Gastroesophageal sphincter (tissue), 4 donors: ENCODE data around the gene HBP1. TPM values are rescaled to one million over a fixed set of nuclear protein-coding genes. Genes with fewer than 3 reads are reported as not detected.
"Not testable (repeated sequence)": the region's sequence is repeated elsewhere in the genome, so short reads cannot be mapped to it uniquely, and the experiment has no call there.

Experiments
- ATAC-seq: fragments of 150-250 bp; one replicate; pipeline ENCODE4 v1.9.1; 2016; ENCODE audit warnings: mild to moderate bottlenecking, moderate library complexity
- H3K27ac ChIP-seq, 4 donors: fragments of 200-600 bp; sonication (generic) in 3 of 4; 1 replicate in 3 of 4; 2 replicates in 1 of 4; pipeline ENCODE4 v1.5.1; 2016 to 2019
- H3K27me3 ChIP-seq: fragments of 200-600 bp; sonication (generic); one replicate; pipeline ENCODE4 v1.5.1; 2019
- H3K36me3 ChIP-seq, 2 donors: fragments of 200-600 bp; sonication (generic); one replicate each; pipeline ENCODE4 v1.5.1; 2019; ENCODE audit warnings: control low read depth in 1 of 2
- H3K4me1 ChIP-seq, 3 donors: fragments of 200-600 bp; sonication (generic); 1 replicate in 2 of 3; 2 replicates in 1 of 3; pipeline ENCODE4 v1.5.1; 2016 to 2019; ENCODE audit warnings: control low read depth in 2 of 3
- H3K4me3 ChIP-seq, 2 donors: fragments of 200-600 bp; sonication (generic); one replicate each; pipeline ENCODE4 v1.5.1; 2019; ENCODE audit warnings: mild to moderate bottlenecking in 1 of 2, moderate library complexity in 1 of 2
- H3K9me3 ChIP-seq, 3 donors: fragments of 200-600 bp; sonication (generic); one replicate each; pipeline ENCODE4 v1.5.1; 2017 to 2019; ENCODE audit warnings: control low read depth in 2 of 3
- CTCF ChIP-seq, 4 experiments: fragments of 200-600 bp in 2 of 4; fragments of 450-650 bp in 2 of 4; sonication (generic) in 1 of 4; IDR thresholded peaks; one replicate each; pipeline ENCODE4 v1.5.1; 2017 to 2019; ENCODE audit warnings: antibody characterized with exemption in 4 of 4, mild to moderate bottlenecking in 2 of 4, moderate library complexity in 2 of 4
- EP300 ChIP-seq: sonication (generic); formaldehyde crosslinking; IDR thresholded peaks from one replicate; pipeline ENCODE4 v1.6.1; 2017; ENCODE audit warnings: antibody characterized with exemption, mild to moderate bottlenecking
- POLR2A ChIP-seq, 2 donors: fragments of 450-650 bp; IDR thresholded peaks; one replicate each; pipeline ENCODE4 v1.6.1; 2017; ENCODE audit warnings: antibody characterized with exemption in 2 of 2, mild to moderate bottlenecking in 2 of 2, moderate library complexity in 1 of 2
- POLR2AphosphoS5 ChIP-seq: sonication (generic); formaldehyde crosslinking; IDR thresholded peaks from one replicate; pipeline ENCODE4 v1.6.1; 2017; ENCODE audit warnings: antibody characterized with exemption
- WGBS, 2 donors: methylation state at CpG; one replicate each; pipeline ENCODE4 v1.1.5; 2018; ENCODE audit warnings: low coverage in 1 of 2; 5-methylcytosine and 5-hydroxymethylcytosine counted together
- total RNA-seq, 4 donors: library from RNA; depleted of rRNA; stranded (reverse); fragments of >200 nt; gene quantifications; one replicate each; pipeline ENCODE4 v1.1.0, GENCODE V29; 2016

Gene HBP1
- total RNA-seq, 4 donors from 2014 or later, result 57.1 to 126 (median 118) TPM

- H3K27me3 ChIP-seq, result no peaks in the 10 kb centered on the region
- peaks cover 0 to 5% (median 0%) of the 10 kb centered on the region in 3 donors for H3K4me1 ChIP-seq
- H3K9me3 ChIP-seq, result peaks cover 0 to 4% (median 0%) of the 10 kb centered on the region in 3 donors
- no peak overlapping the region for H3K4me3 ChIP-seq
- H3K36me3 ChIP-seq, result peaks cover 0 to 16% of the 10 kb centered on the region in 2 donors
- ATAC-seq, result no peak
- TF ChIP-seq CTCF (IDR thresholded peaks at IDR 0.05), result no peak
- no peak for TF ChIP-seq POLR2AphosphoS5
- no peak for TF ChIP-seq EP300
- TF ChIP-seq POLR2A (IDR thresholded peaks at IDR 0.05), result no peak
- H3K27ac ChIP-seq, result no peak overlapping the region
Measured at GRCh38 chr7:107213945-107214344, 45.1 kb downstream of the HBP1 start.

- 92 to 100% methylated on average over 2 of the region's 2 CpGs for WGBS, 2 donors
- H3K9me3 ChIP-seq, result peaks cover 0 to under 1% (median 0%) of the 10 kb centered on the region in 3 donors
- ATAC-seq, result no peak
Measured at GRCh38 chr7:107219563-107220244, 50.9 kb downstream of the HBP1 start.

GRCh38 chr7:107220356-107220755 is 51.6 kb downstream of the HBP1 start:
- Histone ChIP-seq H3K27ac (no peak overlapping the region), H3K36me3 (no peaks in the 10 kb centered on the region), H3K4me3 (no peak overlapping the region), H3K27me3 (no peaks in the 10 kb centered on the region), H3K4me1 (peaks cover 0 to 31% (median 0%) of the 10 kb centered on the region in 3 donors), H3K9me3 (no peaks in the 10 kb centered on the region)
- 92 to 94% methylated on average over 4 to 5 of the region's 5 CpGs for WGBS, 2 donors
- no peak for TF ChIP-seq POLR2A (IDR thresholded peaks at IDR 0.05)
- no peak for TF ChIP-seq POLR2AphosphoS5
- no peak for TF ChIP-seq EP300
- TF ChIP-seq CTCF (IDR thresholded peaks at IDR 0.05), result no peak
- ATAC-seq, result no peak

More at GRCh38 chr7:107219563-107220244, 50.9 kb downstream of the HBP1 start:
- H3K4me1 ChIP-seq, result peaks cover 0 to 27% (median 0%) of the 10 kb centered on the region in 3 donors
- no peak overlapping the region for H3K4me3 ChIP-seq
- no peaks in the 10 kb centered on the region for H3K27me3 ChIP-seq
- H3K27ac ChIP-seq, result no peak overlapping the region
- TF ChIP-seq POLR2A (IDR thresholded peaks at IDR 0.05) (no peak), POLR2AphosphoS5 (no peak), EP300 (no peak), CTCF (IDR thresholded peaks at IDR 0.05) (no peak)
- H3K36me3 ChIP-seq, result no peaks in the 10 kb centered on the region

GRCh38 chr7:107220806-107221205 is 52.0 kb downstream of the HBP1 start:
- not testable (repeated sequence) for H3K27ac ChIP-seq, H3K4me3 ChIP-seq, ATAC-seq, H3K27me3 ChIP-seq, H3K9me3 ChIP-seq, H3K36me3 ChIP-seq
- WGBS, 2 donors, result 83% methylated on average over 2 of the region's 6 CpGs; no CpG with 5 or more reads in 1 of the 2 donors
- peaks cover 0 to 31% (median 0%) of the 10 kb centered on the region in 3 donors for H3K4me1 ChIP-seq

- H3K27ac ChIP-seq, result peak overlapping the region in 1 of 4 donors; percentile 5
- H3K4me1 ChIP-seq, result peaks cover 0 to 31% (median 0%) of the 10 kb centered on the region in 3 donors
- H3K27me3 ChIP-seq, result no peaks in the 10 kb centered on the region
- peaks cover 0 to 20% of the 10 kb centered on the region in 2 donors for H3K36me3 ChIP-seq
- no peaks in the 10 kb centered on the region for H3K9me3 ChIP-seq
- WGBS, 2 donors, result 88 to 90% methylated on average over 1 to 2 of the region's 5 CpGs
- H3K4me3 ChIP-seq, result no peak overlapping the region
- TF ChIP-seq POLR2A (IDR thresholded peaks at IDR 0.05) (no peak), POLR2AphosphoS5 (no peak), CTCF (IDR thresholded peaks at IDR 0.05) (no peak), EP300 (no peak)
- no peak for ATAC-seq
Measured at GRCh38 chr7:107224374-107225223, 55.8 kb downstream of the HBP1 start.
